Neural cell (in vitro differentiated cells): ENCODE data around the gene ANKRD33B. TPM values are rescaled to one million over a fixed set of nuclear protein-coding genes. Genes with fewer than 3 reads are reported as not detected.

Source experiments
- H2AFZ ChIP-seq: fragments of 200-600, 300-800 bp; sonication (generic), shearing (Covaris generic); 2 replicates; pipeline ENCODE4 v1.6.0; 2014; ENCODE audit warnings: low read depth, mild to moderate bottlenecking, antibody characterized with exemption, low read length, moderate library complexity
- H3F3A ChIP-seq: fragments of 200-600 bp; shearing (Covaris generic); 2 replicates; pipeline ENCODE4 v1.6.1; 2016; ENCODE audit warnings: mild to moderate bottlenecking, moderate library complexity, mixed read lengths, antibody characterized with exemption, low read length; ENCODE audit not compliant: insufficient read depth, poor library complexity, severe bottlenecking
- H3K27ac ChIP-seq: fragments of 200-600, 300-800 bp; sonication (generic), shearing (Covaris generic); 2 replicates; pipeline ENCODE4 v1.5.1; 2014; ENCODE audit warnings: mild to moderate bottlenecking, low read length, moderate library complexity
- H3K27me3 ChIP-seq: fragments of 300-800, 200-600 bp; sonication (generic), shearing (Covaris generic); 2 replicates; pipeline ENCODE4 v1.6.0; 2014; ENCODE audit warnings: mild to moderate bottlenecking, low read depth, low read length, moderate library complexity; ENCODE audit not compliant: insufficient read depth
- H3K36me3 ChIP-seq: fragments of 300-800, 200-600 bp; sonication (generic), shearing (Covaris generic); 2 replicates; pipeline ENCODE4 v1.5.1; 2014; ENCODE audit warnings: mild to moderate bottlenecking, antibody characterized with exemption, low read length, moderate library complexity; ENCODE audit not compliant: insufficient read depth
- H3K4me2 ChIP-seq: fragments of 300-800, 200-600 bp; sonication (generic), shearing (Covaris generic); 2 replicates; pipeline ENCODE4 v1.6.0; 2014; ENCODE audit warnings: mild to moderate bottlenecking, low read length
- H3K4me3 ChIP-seq: fragments of 300-800, 200-600 bp; sonication (generic), shearing (Covaris generic); 2 replicates; pipeline ENCODE4 v1.5.1; 2014; ENCODE audit warnings: mild to moderate bottlenecking, low read length, moderate library complexity
- H3K79me2 ChIP-seq: fragments of 200-600 bp; shearing (Covaris generic); replicated peaks from 2 replicates; pipeline ENCODE4 v1.6.0; 2014; ENCODE audit warnings: mild to moderate bottlenecking, low read length, moderate library complexity; ENCODE audit not compliant: insufficient read depth
- H3K9ac ChIP-seq: fragments of 300-800, 200-600 bp; sonication (generic), shearing (Covaris generic); 2 replicates; pipeline ENCODE4 v1.6.1; 2016; ENCODE audit warnings: mild to moderate bottlenecking, low read length, mixed read lengths
- H3K9me2 ChIP-seq: fragments of 200-600 bp; shearing (Covaris generic); 2 replicates; pipeline ENCODE4 v1.6.1; 2016; ENCODE audit warnings: mild to moderate bottlenecking, low read length, mixed read lengths; ENCODE audit not compliant: insufficient read depth
- H3K9me3 ChIP-seq: fragments of 200-600, 300-800 bp; sonication (generic), shearing (Covaris generic); 2 replicates; pipeline ENCODE4 v1.6.1; 2016; ENCODE audit warnings: mild to moderate bottlenecking, mixed run types, low read length, moderate library complexity, mixed read lengths
- H4K20me1 ChIP-seq: fragments of 200-600 bp; shearing (Covaris generic); 2 replicates; pipeline ENCODE4 v1.6.1; 2016; ENCODE audit warnings: mild to moderate bottlenecking, mixed run types; ENCODE audit not compliant: insufficient read depth
- EP300 ChIP-seq: fragments of 450-650 bp; conservative IDR thresholded peaks from 2 replicates; pipeline ENCODE4 v1.6.1; 2014; ENCODE audit warnings: antibody characterized with exemption, mild to moderate bottlenecking, moderate library complexity; ENCODE audit not compliant: poor library complexity, severe bottlenecking
- EZH2 ChIP-seq: fragments of 200-600, 300-800 bp; shearing (Covaris generic), sonication (generic); IDR thresholded peaks from 2 replicates; pipeline ENCODE4 v1.6.1; 2014; ENCODE audit warnings: antibody characterized with exemption, low read length, borderline replicate concordance, mild to moderate bottlenecking; ENCODE audit not compliant: insufficient read depth, poor library complexity, severe bottlenecking
- MXI1 ChIP-seq: fragments of 450-650 bp; conservative IDR thresholded peaks from 2 replicates; pipeline ENCODE4 v1.6.1; 2014; ENCODE audit warnings: antibody characterized with exemption, mild to moderate bottlenecking; ENCODE audit not compliant: poor library complexity, severe bottlenecking
- POLR2AphosphoS5 ChIP-seq: IDR thresholded peaks from 2 replicates; pipeline ENCODE4 v1.6.1; 2012
- RAD21 ChIP-seq: fragments of 450-650 bp; conservative IDR thresholded peaks from 2 replicates; pipeline ENCODE4 v1.6.1; 2014; ENCODE audit warnings: antibody characterized with exemption, mild to moderate bottlenecking, moderate library complexity
- SMC3 ChIP-seq: fragments of 450-650 bp; conservative IDR thresholded peaks from 2 replicates; pipeline ENCODE4 v1.6.1; 2014; ENCODE audit warnings: antibody characterized with exemption, mild to moderate bottlenecking, moderate library complexity; ENCODE audit not compliant: poor library complexity
- TAF1 ChIP-seq: IDR thresholded peaks from 2 replicates; pipeline ENCODE4 v1.6.1; 2012; ENCODE audit warnings: low read depth
- polyA plus RNA-seq: library from polyadenylated mRNA; depleted of rRNA; stranded (reverse); fragments of >200 nt; gene quantifications from 2 replicates; pipeline ENCODE4 v1.2.3, GENCODE V29; 2014
- TF ChIP-seq, protein P1 (sequence below): fragments of 450-650 bp; IDR thresholded peaks from 2 replicates; pipeline ENCODE4 v1.5.1; 2014; ENCODE audit warnings: antibody characterized with exemption, mild to moderate bottlenecking, moderate library complexity; ENCODE audit not compliant: poor library complexity, severe bottlenecking
- TF ChIP-seq, protein P2 (sequence below): IDR thresholded peaks from 2 replicates; pipeline ENCODE4 v1.6.1; 2012; ENCODE audit warnings: borderline replicate concordance

The ANKRD33B gene
- polyA plus RNA-seq, 1 donor from 2014 or later, result not detected

DNA sequence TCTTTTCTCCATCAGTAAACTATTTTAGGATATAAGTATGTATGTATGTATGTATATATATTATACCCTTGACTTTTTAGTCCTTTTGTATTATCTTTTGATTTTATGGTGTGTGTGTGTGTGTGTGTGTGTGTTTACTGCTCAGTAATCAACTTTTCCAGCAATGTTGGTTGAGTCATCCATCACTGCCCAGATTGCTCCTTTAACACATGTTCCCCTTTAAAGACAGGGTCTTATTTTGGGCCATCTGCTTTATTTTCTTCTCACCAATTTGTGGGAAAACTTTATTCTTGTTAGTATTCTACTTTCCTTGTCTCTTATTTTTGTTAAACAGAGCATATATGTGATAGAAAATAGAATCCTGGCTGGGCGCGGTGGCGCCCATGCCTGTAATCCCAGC lies 28.1 kb downstream of the ANKRD33B start:
- TF ChIP-seq, protein P1, sequence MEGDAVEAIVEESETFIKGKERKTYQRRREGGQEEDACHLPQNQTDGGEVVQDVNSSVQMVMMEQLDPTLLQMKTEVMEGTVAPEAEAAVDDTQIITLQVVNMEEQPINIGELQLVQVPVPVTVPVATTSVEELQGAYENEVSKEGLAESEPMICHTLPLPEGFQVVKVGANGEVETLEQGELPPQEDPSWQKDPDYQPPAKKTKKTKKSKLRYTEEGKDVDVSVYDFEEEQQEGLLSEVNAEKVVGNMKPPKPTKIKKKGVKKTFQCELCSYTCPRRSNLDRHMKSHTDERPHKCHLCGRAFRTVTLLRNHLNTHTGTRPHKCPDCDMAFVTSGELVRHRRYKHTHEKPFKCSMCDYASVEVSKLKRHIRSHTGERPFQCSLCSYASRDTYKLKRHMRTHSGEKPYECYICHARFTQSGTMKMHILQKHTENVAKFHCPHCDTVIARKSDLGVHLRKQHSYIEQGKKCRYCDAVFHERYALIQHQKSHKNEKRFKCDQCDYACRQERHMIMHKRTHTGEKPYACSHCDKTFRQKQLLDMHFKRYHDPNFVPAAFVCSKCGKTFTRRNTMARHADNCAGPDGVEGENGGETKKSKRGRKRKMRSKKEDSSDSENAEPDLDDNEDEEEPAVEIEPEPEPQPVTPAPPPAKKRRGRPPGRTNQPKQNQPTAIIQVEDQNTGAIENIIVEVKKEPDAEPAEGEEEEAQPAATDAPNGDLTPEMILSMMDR, result no peak
- no peak for TF ChIP-seq EP300
- TF ChIP-seq, protein P2, sequence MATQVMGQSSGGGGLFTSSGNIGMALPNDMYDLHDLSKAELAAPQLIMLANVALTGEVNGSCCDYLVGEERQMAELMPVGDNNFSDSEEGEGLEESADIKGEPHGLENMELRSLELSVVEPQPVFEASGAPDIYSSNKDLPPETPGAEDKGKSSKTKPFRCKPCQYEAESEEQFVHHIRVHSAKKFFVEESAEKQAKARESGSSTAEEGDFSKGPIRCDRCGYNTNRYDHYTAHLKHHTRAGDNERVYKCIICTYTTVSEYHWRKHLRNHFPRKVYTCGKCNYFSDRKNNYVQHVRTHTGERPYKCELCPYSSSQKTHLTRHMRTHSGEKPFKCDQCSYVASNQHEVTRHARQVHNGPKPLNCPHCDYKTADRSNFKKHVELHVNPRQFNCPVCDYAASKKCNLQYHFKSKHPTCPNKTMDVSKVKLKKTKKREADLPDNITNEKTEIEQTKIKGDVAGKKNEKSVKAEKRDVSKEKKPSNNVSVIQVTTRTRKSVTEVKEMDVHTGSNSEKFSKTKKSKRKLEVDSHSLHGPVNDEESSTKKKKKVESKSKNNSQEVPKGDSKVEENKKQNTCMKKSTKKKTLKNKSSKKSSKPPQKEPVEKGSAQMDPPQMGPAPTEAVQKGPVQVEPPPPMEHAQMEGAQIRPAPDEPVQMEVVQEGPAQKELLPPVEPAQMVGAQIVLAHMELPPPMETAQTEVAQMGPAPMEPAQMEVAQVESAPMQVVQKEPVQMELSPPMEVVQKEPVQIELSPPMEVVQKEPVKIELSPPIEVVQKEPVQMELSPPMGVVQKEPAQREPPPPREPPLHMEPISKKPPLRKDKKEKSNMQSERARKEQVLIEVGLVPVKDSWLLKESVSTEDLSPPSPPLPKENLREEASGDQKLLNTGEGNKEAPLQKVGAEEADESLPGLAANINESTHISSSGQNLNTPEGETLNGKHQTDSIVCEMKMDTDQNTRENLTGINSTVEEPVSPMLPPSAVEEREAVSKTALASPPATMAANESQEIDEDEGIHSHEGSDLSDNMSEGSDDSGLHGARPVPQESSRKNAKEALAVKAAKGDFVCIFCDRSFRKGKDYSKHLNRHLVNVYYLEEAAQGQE, result no peak
- TF ChIP-seq SMC3, result no peak
- no peak for TF ChIP-seq TAF1
- TF ChIP-seq POLR2AphosphoS5, result no peak
- no peak for TF ChIP-seq RAD21
- no peak for TF ChIP-seq EZH2
- TF ChIP-seq MXI1, result no peak
- H3K4me3 ChIP-seq, result no peak overlapping the region
- no peak overlapping the region for H3K9ac ChIP-seq
- H2AFZ ChIP-seq, result no peak overlapping the region
- no peaks in the 10 kb centered on the region for H3F3A ChIP-seq
- no peaks in the 10 kb centered on the region for H4K20me1 ChIP-seq
- no peak overlapping the region for H3K4me2 ChIP-seq
- H3K27me3 ChIP-seq, result no peaks in the 10 kb centered on the region
- no peaks in the 10 kb centered on the region for H3K9me3 ChIP-seq
- no peaks in the 10 kb centered on the region for H3K36me3 ChIP-seq
- H3K9me2 ChIP-seq, result no peaks in the 10 kb centered on the region
- H3K79me2 ChIP-seq, result no peaks in the 10 kb centered on the region
- no peak overlapping the region for H3K27ac ChIP-seq

DNA sequence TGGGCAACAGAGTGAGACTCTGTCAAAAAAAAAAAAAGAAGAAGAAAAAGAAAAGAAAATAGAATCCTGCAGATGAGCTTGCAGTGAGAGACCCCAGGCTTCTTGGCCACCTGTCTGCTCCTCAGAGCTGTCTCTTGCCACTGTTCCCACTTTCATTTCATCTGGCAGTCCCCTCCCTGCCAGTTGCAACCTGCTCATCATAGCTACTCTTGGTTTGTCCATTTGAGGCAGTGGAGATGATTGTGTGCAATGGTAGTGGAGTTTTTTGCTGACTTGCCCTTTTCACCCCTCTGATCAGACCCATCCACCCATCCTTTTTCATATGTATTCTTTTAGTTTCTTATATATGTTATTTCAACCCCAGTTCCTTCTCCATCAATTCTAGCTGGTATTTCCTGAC lies 28.7 kb downstream of the ANKRD33B start:
- H3K9ac ChIP-seq, result no peak overlapping the region
- H3K9me2 ChIP-seq, result no peaks in the 10 kb centered on the region
- no peak overlapping the region for H3K27ac ChIP-seq
- H3K4me2 ChIP-seq, result no peak overlapping the region
- H3F3A ChIP-seq, result no peaks in the 10 kb centered on the region
- no peaks in the 10 kb centered on the region for H3K27me3 ChIP-seq
- H4K20me1 ChIP-seq, result no peaks in the 10 kb centered on the region
- no peak overlapping the region for H3K4me3 ChIP-seq
- H3K36me3 ChIP-seq, result no peaks in the 10 kb centered on the region
- no peaks in the 10 kb centered on the region for H3K9me3 ChIP-seq
- no peak overlapping the region for H2AFZ ChIP-seq
- TF ChIP-seq EP300, result no peak
- no peak for TF ChIP-seq MXI1
- TF ChIP-seq, protein P2, result no peak
- TF ChIP-seq RAD21, result no peak
- no peak for TF ChIP-seq EZH2
- no peak for TF ChIP-seq TAF1
- no peak for TF ChIP-seq POLR2AphosphoS5
- no peak for TF ChIP-seq SMC3
- TF ChIP-seq, protein P1, result no peak
- no peaks in the 10 kb centered on the region for H3K79me2 ChIP-seq
